ENCODE results near the gene ZNF2. TPM values are rescaled to one million over a fixed set of nuclear protein-coding genes. Genes with fewer than 3 reads are reported as not detected.

The ZNF2 gene
- total and polyA plus RNA-seq, 2 of the 13 experiments (the other 11 are each of a cell fraction or from before 2014, with no cell fraction given): 4.3 to 6.1 TPM

- TF ChIP-seq SP1 (IDR thresholded peaks at IDR 0.05) (no peak), SP1 (CRISPR knock-in tag; IDR thresholded peaks at IDR 0.05) (0 out of 2 replicates have a peak, but pooled peaks have one; percentile 15), MYPOP (CRISPR knock-in tag; IDR thresholded peaks at IDR 0.05) (peak; percentile 52; the same call in 1 of the 2 replicates), HNF4A (CRISPR knock-in tag; IDR thresholded peaks at IDR 0.05) (peak; percentile 23; the same call in 1 of the 2 replicates), YEATS4 (CRISPR knock-in tag; IDR thresholded peaks at IDR 0.05; ENCODE audit: borderline replicate concordance) (peak; percentile 46; the same call in 1 of the 2 replicates), SALL2 (CRISPR knock-in tag; IDR thresholded peaks at IDR 0.05) (peak; percentile 59; the same call in 1 of the 2 replicates), ZNF430 (CRISPR knock-in tag; IDR thresholded peaks at IDR 0.05) (peak; percentile 59; the same call in 1 of the 2 replicates), REPIN1 (CRISPR knock-in tag; IDR thresholded peaks at IDR 0.05; ENCODE audit: borderline replicate concordance, low read depth) (0 out of 2 replicates have a peak, but pooled peaks have one; percentile 70), ZMAT3 (CRISPR knock-in tag; conservative IDR thresholded peaks at IDR 0.05) (peak; percentile 65; the same call in 1 of the 2 replicates), GABPB1 (CRISPR knock-in tag; IDR thresholded peaks at IDR 0.05) (peak; percentile 86), FOXO1 (CRISPR knock-in tag; IDR thresholded peaks at IDR 0.05) (peak; percentile 14; the same call in 1 of the 2 replicates)
Observed at GRCh38 chr2:95207111-95207961, 41.7 kb downstream of the ZNF2 start, which contains the start of gene ZNF892 (continued).

GRCh38 chr2:95208106-95208505 is 42.5 kb downstream of the ZNF2 start:
- no peaks in the 10 kb centered on the region for H4K20me1 ChIP-seq (ENCODE audit: insufficient read depth, low read length)
- H3K4me3 ChIP-seq (replicated peaks in 1 of 3; ENCODE audit: insufficient read depth in 1 of 3, low read depth in 2 of 3, low read length in 3 of 3): no peak overlapping the region
- H3K27me3 ChIP-seq (ENCODE audit: control insufficient read depth in 1 of 2, insufficient read depth in 2 of 2, low read length in 2 of 2): no peaks in the 10 kb centered on the region; a peak in 2 of 5 replicates
- intact Hi-C loops (cut with micrococcal nuclease; ENCODE audit: unreplicated experiment): no loop called here
- no peaks in the 10 kb centered on the region for H3K36me3 ChIP-seq (replicated peaks in 1 of 2; ENCODE audit: control insufficient read depth in 1 of 2, insufficient read depth in 2 of 2, low read length in 2 of 2)
- WGBS (ENCODE audit: low lambda C conversion rate): 51% methylated on average over 6 of the region's 6 CpGs
- no peak overlapping the region for H3K4me2 ChIP-seq (ENCODE audit: low read depth, low read length)
- FAIRE-seq (no peak), ATAC-seq (no peak), DNase-seq (ENCODE audit: low spot score) (no peak)
- no peaks in the 10 kb centered on the region for H3K79me2 ChIP-seq (ENCODE audit: insufficient read depth, low read length)
- BruUV-seq (replicated peaks): no TSS peak
- no peak overlapping the region for H3K27ac ChIP-seq (ENCODE audit: extremely low read length, insufficient read depth, low read length)
- ChIA-PET CTCF (ENCODE audit: low intra/inter-chr PET ratio, low total read pairs) (no interaction called here), POLR2A (no interaction called here)
- H3K9me3 ChIP-seq (ENCODE audit: low read length): peaks cover 19% of the 10 kb centered on the region
- no peak overlapping the region for H2AFZ ChIP-seq (ENCODE audit: low read length)
- H3K9ac ChIP-seq (ENCODE audit: insufficient read depth, low read depth, low read length): no peak overlapping the region
- no peaks in the 10 kb centered on the region for H3K4me1 ChIP-seq (ENCODE audit: insufficient read depth, low read length)
- in situ Hi-C loops (cut with HindIII; ENCODE audit: extremely low pct_ligation_motif_present, low pct_unique_long_range_greater_than_20kb): no loop called here
- TF ChIP-seq ZNF567 (CRISPR knock-in tag; IDR thresholded peaks at IDR 0.05; ENCODE audit: borderline replicate concordance) (no peak), ZNF234 (CRISPR knock-in tag; conservative IDR thresholded peaks at IDR 0.05) (no peak), SALL2 (CRISPR knock-in tag; IDR thresholded peaks at IDR 0.05) (no peak), RBFOX2 (IDR thresholded peaks at IDR 0.05; ENCODE audit: low read depth, low read length) (no peak), MAX (IDR thresholded peaks at IDR 0.05) (no peak), AGO2 (optimal IDR thresholded peaks at IDR 0.05; ENCODE audit: low read depth, low read length) (no peak), ZMYM3 (CRISPR knock-in tag; IDR thresholded peaks at IDR 0.05) (no peak), POGZ (CRISPR knock-in tag; IDR thresholded peaks at IDR 0.05) (no peak), ZBTB38 (CRISPR knock-in tag; IDR thresholded peaks at IDR 0.05) (no peak), RFXANK (CRISPR knock-in tag; IDR thresholded peaks at IDR 0.05) (no peak), ZBTB7B (CRISPR knock-in tag; IDR thresholded peaks at IDR 0.05) (no peak), YY1 (IDR thresholded peaks at IDR 0.05; ENCODE audit: insufficient read depth, insufficient replicate concordance, low read depth, low read length) (no peak), MAZ (IDR thresholded peaks at IDR 0.05; ENCODE audit: borderline replicate concordance, low read depth, low read length) (no peak), MAZ (CRISPR knock-in tag; IDR thresholded peaks at IDR 0.05; ENCODE audit: low read depth) (no peak), IKZF1 (IDR thresholded peaks at IDR 0.05) (no peak), ZFP41 (CRISPR knock-in tag; IDR thresholded peaks at IDR 0.05; ENCODE audit: borderline replicate concordance) (no peak)

Data from HepG2 (cell line).